ENCODE data around the gene BRPF3. TPM values are rescaled to one million over a fixed set of nuclear protein-coding genes. Genes with fewer than 3 reads are reported as not detected.

BRPF3 gene
- polyA plus RNA-seq, 3 donors = 1.1 to 9.2 (median 1.3) TPM

GRCh38 chr6:36276581-36277536, 80.3 kb downstream of the BRPF3 start:
- H3K4me1 ChIP-seq (ENCODE audit: control insufficient read depth in 1 of 2, insufficient read depth in 2 of 2, low read length in 2 of 2) = peaks cover 28 to 40% of the 10 kb centered on the region in 2 donors
- no peaks in the 10 kb centered on the region for H3K27me3 ChIP-seq (ENCODE audit: control insufficient read depth in 2 of 2, insufficient read depth in 2 of 2, low read length in 2 of 2)
- Mint-ChIP-seq H3K4me1 (peaks cover 41% of the 10 kb centered on the region), H3K36me3 (no peaks in the 10 kb centered on the region), H3K27ac (no peak overlapping the region), H3K27me3 (ENCODE audit: low read depth in 3 of 3) (peaks cover 0 to 11% (median 3%) of the 10 kb centered on the region in 3 donors), H3K9me3 (peaks cover 0 to 1% (median 0%) of the 10 kb centered on the region in 7 donors), H3K4me3 (no peak overlapping the region)
- no peak overlapping the region for H2AFZ ChIP-seq (ENCODE audit: insufficient read depth, low read depth, low read length, poor library complexity, severe bottlenecking)
- H3K4me3 ChIP-seq (replicated peaks in 1 of 3; ENCODE audit: low read depth in 2 of 3, low read length in 3 of 3) = no peak overlapping the region
- no peak overlapping the region for H3K27ac ChIP-seq (ENCODE audit: low read depth in 1 of 2, low read length in 2 of 2)
- 80% methylated on average over 10 of the region's 13 CpGs for WGBS (ENCODE audit: insufficient coverage)
- no peaks in the 10 kb centered on the region for H4K20me1 ChIP-seq (ENCODE audit: insufficient read depth, low read length)
- H3K4me2 ChIP-seq (replicated peaks; ENCODE audit: extremely low read depth, low read length, poor library complexity, severe bottlenecking) = no peak overlapping the region
- no peak overlapping the region for H3K9ac ChIP-seq (ENCODE audit: insufficient read depth, low read length, poor library complexity, severe bottlenecking)
- no peak for DNase-seq
- TF ChIP-seq CTCF (IDR thresholded peaks at IDR 0.05) = no peak
- H3K9me3 ChIP-seq (replicated peaks in 1 of 2; ENCODE audit: control insufficient read depth in 1 of 2, insufficient read depth in 1 of 2, low read length in 2 of 2) = no peaks in the 10 kb centered on the region
- H3K79me2 ChIP-seq (ENCODE audit: insufficient read depth, low read length) = no peaks in the 10 kb centered on the region
- H3K36me3 ChIP-seq (replicated peaks in 1 of 2; ENCODE audit: control insufficient read depth in 1 of 2, insufficient read depth in 2 of 2, low read length in 2 of 2) = no peaks in the 10 kb centered on the region
- intact Hi-C loops (cut with micrococcal nuclease) = no loop called here

DNA sequence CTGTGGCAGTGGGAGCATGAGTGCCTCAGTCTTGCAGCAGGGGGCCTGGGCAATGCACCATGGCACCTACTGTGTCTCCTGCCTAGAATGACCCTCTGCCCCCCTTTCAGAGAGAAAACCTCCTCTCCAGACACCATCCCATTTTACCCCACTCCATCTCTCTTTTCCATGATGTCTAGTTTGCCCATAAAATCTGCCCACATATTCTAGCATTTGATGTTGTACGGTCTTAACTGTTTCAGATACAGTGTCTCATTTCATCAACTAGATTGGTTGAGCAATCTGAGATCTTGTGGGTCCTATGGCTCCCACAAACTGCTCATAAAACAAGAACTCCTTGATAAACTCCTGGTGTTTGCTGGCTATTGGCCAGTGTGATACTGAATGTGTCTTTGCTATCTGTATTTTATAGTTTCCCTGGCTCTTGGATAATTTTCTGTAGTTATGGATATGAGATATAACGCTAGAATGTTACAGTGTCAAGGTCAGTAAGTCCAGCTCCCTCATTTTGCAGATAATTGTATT, 81.5 kb downstream of the BRPF3 start:
- intact Hi-C loops (cut with micrococcal nuclease) = no loop called here
- TF ChIP-seq CTCF (IDR thresholded peaks at IDR 0.05) = no peak
- DNase-seq = peak in 1 of 3 donors; percentile 23

More for the DNA sequence above, 81.5 kb downstream of the BRPF3 start:
- Histone ChIP-seq H3K27ac (ENCODE audit: low read depth in 1 of 2, low read length in 2 of 2) (no peak overlapping the region), H3K9ac (ENCODE audit: insufficient read depth, low read length, poor library complexity, severe bottlenecking) (no peak overlapping the region), H3K9me3 (replicated peaks in 1 of 2; ENCODE audit: control insufficient read depth in 1 of 2, insufficient read depth in 1 of 2, low read length in 2 of 2) (no peaks in the 10 kb centered on the region), H3K4me1 (ENCODE audit: control insufficient read depth in 1 of 2, insufficient read depth in 2 of 2, low read length in 2 of 2) (peaks cover 28 to 40% of the 10 kb centered on the region in 2 donors), H3K4me3 (replicated peaks in 1 of 3; ENCODE audit: low read depth in 2 of 3, low read length in 3 of 3) (no peak overlapping the region), H3K79me2 (ENCODE audit: insufficient read depth, low read length) (no peaks in the 10 kb centered on the region), H4K20me1 (ENCODE audit: insufficient read depth, low read length) (no peaks in the 10 kb centered on the region), H3K36me3 (replicated peaks in 1 of 2; ENCODE audit: control insufficient read depth in 1 of 2, insufficient read depth in 2 of 2, low read length in 2 of 2) (no peaks in the 10 kb centered on the region), H3K27me3 (ENCODE audit: control insufficient read depth in 2 of 2, insufficient read depth in 2 of 2, low read length in 2 of 2) (no peaks in the 10 kb centered on the region), H3K4me2 (replicated peaks; ENCODE audit: extremely low read depth, low read length, poor library complexity, severe bottlenecking) (no peak overlapping the region), H2AFZ (ENCODE audit: insufficient read depth, low read depth, low read length, poor library complexity, severe bottlenecking) (no peak overlapping the region)
- H3K4me1 Mint-ChIP-seq = peaks cover 44% of the 10 kb centered on the region
- peaks cover 0 to 11% (median 3%) of the 10 kb centered on the region in 3 donors for H3K27me3 Mint-ChIP-seq (ENCODE audit: low read depth in 3 of 3)
- H3K9me3 Mint-ChIP-seq = peaks cover 0 to 1% (median 0%) of the 10 kb centered on the region in 7 donors
- no peak overlapping the region for H3K27ac Mint-ChIP-seq
- H3K36me3 Mint-ChIP-seq = no peaks in the 10 kb centered on the region
- H3K4me3 Mint-ChIP-seq = no peak overlapping the region
- WGBS (ENCODE audit: insufficient coverage) = no CpG with 5 or more reads among the region's 2 CpGs

Measured in CD14-positive monocyte (primary cell).